HL-60 (cell line): ENCODE data around the gene CLIC3.

Experiments
- GABPA ChIP-seq: IDR thresholded peaks from 2 replicates; pipeline ENCODE4 v1.6.1; 2012; ENCODE audit warnings: low read depth
- POLR2AphosphoS5 ChIP-seq: IDR thresholded peaks from 2 replicates; pipeline ENCODE4 v1.6.1; 2012; ENCODE audit warnings: low read depth
- TF ChIP-seq, protein P1 (sequence below): IDR thresholded peaks from one replicate; pipeline ENCODE4 v1.5.1; 2011; ENCODE audit warnings: low read length, control low read depth, inconsistent platforms; ENCODE audit not compliant: insufficient read depth

DNA sequence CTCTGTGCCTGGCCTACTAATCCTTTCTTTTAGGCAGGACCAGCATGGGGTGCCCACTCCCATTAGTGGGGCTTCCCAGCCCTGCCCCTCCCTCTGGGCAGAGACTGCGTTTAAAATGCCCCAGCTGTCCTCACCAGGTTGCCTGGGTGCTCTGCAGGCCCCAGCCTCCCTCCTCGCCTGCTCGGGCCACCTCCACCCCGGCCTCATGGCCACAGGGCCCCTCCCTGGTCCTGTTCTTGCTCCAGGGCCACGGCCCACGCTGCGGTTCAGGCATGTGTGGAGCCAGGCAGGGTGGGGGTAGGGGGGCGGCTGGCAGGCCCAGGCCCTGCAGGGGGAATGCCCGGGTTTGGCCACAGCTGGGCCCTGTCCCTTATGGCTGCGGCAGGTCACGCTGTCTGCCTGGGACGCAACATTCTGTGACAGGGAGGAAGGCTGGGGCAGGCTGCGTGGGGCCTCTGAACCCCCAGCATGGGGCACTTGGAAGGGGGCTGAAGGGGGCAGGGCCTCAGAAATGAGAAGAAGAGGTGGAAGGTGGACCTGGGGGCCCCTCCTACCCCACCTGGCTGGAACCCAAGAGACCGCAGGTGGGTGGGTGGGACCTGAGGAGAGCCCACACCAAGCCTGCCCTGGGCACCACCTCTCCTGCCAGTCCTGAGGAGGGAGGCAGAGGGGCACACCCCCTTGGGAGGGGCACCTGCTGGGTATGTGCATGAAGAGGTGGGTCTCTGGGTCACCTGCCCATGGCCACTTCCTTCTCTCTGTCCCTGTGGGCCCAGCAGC, 44.6 kb downstream of the CLIC3 start, which contains the start of gene LCN12:
- TF ChIP-seq POLR2AphosphoS5 (no peak), GABPA (no peak)
- TF ChIP-seq, protein P1, sequence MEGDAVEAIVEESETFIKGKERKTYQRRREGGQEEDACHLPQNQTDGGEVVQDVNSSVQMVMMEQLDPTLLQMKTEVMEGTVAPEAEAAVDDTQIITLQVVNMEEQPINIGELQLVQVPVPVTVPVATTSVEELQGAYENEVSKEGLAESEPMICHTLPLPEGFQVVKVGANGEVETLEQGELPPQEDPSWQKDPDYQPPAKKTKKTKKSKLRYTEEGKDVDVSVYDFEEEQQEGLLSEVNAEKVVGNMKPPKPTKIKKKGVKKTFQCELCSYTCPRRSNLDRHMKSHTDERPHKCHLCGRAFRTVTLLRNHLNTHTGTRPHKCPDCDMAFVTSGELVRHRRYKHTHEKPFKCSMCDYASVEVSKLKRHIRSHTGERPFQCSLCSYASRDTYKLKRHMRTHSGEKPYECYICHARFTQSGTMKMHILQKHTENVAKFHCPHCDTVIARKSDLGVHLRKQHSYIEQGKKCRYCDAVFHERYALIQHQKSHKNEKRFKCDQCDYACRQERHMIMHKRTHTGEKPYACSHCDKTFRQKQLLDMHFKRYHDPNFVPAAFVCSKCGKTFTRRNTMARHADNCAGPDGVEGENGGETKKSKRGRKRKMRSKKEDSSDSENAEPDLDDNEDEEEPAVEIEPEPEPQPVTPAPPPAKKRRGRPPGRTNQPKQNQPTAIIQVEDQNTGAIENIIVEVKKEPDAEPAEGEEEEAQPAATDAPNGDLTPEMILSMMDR = no peak
